ENCODE measurements around the gene PPP1R16B. TPM values are rescaled to one million over a fixed set of nuclear protein-coding genes. Genes with fewer than 3 reads are reported as not detected.

The PPP1R16B gene
- total and polyA plus RNA-seq, 2 experiments from 2014 or later, result 0.15 TPM; not detected in 1

DNA sequence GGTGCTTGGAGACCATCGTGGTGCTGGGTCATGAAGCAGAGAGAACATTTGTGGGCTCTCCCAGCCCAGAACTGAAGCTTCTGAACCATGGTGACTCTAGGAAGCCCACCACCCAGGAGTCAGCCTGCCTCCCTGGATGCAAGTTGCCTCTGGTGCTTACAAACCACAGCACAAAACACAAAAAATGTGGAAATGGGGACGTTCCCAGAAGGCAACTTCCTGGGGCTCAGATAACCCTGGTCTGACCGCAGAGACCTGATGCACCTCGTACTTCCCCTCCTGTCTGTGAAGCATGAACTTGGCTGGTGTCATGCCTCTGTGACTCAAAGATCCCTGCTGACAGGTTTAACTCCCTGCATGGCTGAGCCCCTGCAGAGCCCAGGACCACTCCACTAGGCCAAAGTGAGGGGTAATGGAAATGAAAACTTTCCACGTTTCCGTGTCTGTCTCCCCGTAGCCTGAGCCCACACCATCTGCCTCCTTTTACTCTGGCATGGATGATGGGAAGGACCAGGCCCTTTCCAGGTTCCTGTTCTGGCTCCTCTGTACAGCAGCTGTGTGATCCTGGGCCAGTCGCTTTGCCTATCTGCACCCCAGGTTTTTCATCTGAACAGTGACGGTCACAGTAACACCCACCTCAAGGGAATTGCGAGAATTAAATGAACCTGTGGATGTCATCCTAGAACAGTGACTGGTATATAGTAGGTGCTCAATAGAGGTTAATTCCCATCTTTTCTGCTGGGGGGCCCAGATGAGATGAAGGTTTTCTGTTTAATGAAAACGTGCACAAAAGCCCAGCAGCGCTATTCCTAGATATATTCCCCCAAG, 57.7 kb downstream of the PPP1R16B start:
- TF ChIP-seq, protein P1, sequence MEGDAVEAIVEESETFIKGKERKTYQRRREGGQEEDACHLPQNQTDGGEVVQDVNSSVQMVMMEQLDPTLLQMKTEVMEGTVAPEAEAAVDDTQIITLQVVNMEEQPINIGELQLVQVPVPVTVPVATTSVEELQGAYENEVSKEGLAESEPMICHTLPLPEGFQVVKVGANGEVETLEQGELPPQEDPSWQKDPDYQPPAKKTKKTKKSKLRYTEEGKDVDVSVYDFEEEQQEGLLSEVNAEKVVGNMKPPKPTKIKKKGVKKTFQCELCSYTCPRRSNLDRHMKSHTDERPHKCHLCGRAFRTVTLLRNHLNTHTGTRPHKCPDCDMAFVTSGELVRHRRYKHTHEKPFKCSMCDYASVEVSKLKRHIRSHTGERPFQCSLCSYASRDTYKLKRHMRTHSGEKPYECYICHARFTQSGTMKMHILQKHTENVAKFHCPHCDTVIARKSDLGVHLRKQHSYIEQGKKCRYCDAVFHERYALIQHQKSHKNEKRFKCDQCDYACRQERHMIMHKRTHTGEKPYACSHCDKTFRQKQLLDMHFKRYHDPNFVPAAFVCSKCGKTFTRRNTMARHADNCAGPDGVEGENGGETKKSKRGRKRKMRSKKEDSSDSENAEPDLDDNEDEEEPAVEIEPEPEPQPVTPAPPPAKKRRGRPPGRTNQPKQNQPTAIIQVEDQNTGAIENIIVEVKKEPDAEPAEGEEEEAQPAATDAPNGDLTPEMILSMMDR (IDR thresholded peaks at IDR 0.05; ENCODE audit: low read depth, low read length), result no peak
- Histone ChIP-seq H3K36me3 (no peaks in the 10 kb centered on the region), H3K4me1 (ENCODE audit: low read depth) (no peaks in the 10 kb centered on the region), H3K27me3 (no peaks in the 10 kb centered on the region), H3K9me3 (ENCODE audit: low read depth) (no peaks in the 10 kb centered on the region), H3K4me3 (no peak overlapping the region), H3K27ac (no peak overlapping the region)
- DNase-seq (ENCODE audit: low read depth in 1 of 2, low spot score in 1 of 2), result no peak

DNA sequence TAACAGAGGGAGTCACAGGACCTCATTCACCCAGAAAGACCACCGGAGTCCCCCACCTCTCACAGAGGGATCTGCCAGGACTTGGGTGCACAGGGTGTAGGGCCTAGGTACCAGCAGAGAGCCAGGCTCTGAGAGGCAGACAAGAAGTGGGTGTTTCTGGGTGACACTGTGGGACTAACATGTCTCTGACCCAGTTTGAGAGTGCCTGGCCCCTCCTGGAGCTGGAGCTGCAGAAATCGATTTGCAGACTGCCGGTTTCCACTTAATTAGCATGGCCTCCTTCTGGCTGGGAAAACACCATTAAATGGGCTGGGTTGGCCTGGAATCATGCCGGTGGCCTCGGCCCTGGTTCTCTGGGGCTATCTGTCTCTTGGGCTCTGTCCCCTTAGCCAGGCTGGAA, 59.2 kb downstream of the PPP1R16B start:
- Histone ChIP-seq H3K27me3 (no peaks in the 10 kb centered on the region), H3K4me3 (no peak overlapping the region), H3K27ac (no peak overlapping the region), H3K9me3 (ENCODE audit: low read depth) (no peaks in the 10 kb centered on the region), H3K36me3 (no peaks in the 10 kb centered on the region), H3K4me1 (ENCODE audit: low read depth) (no peaks in the 10 kb centered on the region)
- TF ChIP-seq, protein P1 (IDR thresholded peaks at IDR 0.05; ENCODE audit: low read depth, low read length), result no peak
- DNase-seq (ENCODE audit: low read depth in 1 of 2, low spot score in 1 of 2), result no peak

DNA sequence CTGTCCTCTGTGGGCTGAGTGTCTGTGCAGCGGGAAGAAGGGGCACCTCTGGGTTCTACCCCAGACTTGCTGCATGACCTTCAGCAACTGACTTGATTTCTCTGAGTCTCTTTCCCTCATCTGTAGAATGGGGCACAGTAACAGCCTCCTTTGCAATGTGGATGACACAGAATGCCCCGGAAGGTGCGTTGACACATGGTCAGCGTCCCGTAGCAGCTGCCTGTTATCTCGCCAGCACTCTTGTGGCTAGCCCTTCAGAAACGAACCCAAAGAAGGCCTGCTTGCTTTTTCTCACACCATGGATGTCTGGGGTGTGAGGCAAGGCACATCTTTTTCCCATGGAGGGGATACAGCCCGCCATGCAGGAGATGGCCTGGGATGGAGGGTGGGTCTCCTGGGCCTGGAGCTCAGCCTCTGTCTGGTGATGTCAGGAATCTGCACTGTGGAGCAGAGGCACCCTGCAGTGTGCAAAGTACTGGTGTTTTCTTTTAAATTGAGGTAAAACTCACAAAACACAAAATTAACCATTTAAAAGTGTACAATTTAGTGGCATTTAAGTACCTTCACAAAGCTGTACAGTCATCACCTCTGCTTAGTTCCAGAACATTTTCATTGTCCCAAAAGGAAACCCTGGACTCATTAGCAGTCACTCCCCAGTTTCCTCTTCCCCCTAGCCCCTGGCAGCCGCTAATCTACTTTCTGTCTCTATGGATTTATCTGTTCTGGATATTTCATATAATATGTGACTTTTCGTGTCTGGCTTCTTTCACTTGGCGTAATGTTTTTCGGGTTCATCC, 61.0 kb downstream of the PPP1R16B start:
- H3K27ac ChIP-seq, result no peak overlapping the region
- TF ChIP-seq, protein P1 (IDR thresholded peaks at IDR 0.05; ENCODE audit: low read depth, low read length), result no peak
- no peak for DNase-seq (ENCODE audit: low read depth in 1 of 2, low spot score in 1 of 2)

DNA sequence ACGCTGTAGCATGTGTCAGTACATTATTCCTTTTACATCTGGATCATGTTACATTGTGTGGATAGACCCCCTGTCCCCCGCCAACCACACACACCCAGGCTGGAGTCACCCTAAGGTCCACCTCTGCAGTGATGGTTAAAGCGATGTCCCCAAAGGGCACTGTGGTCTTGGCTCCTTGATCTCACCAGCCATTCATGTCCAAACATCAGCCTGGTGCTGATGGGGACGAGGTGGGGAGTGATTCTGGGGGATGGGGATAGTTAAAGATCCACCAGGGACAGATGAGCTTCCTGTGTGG, 61.5 kb downstream of the PPP1R16B start:
- no peak for DNase-seq (ENCODE audit: low read depth in 1 of 2, low spot score in 1 of 2)
- TF ChIP-seq, protein P1 (IDR thresholded peaks at IDR 0.05; ENCODE audit: low read depth, low read length), result no peak
- Histone ChIP-seq H3K27ac (no peak overlapping the region), H3K36me3 (no peaks in the 10 kb centered on the region), H3K4me1 (ENCODE audit: low read depth) (no peaks in the 10 kb centered on the region), H3K4me3 (no peak overlapping the region), H3K9me3 (ENCODE audit: low read depth) (no peaks in the 10 kb centered on the region), H3K27me3 (no peaks in the 10 kb centered on the region)

More for the DNA sequence above, 61.0 kb downstream of the PPP1R16B start:
- Histone ChIP-seq H3K4me3 (no peak overlapping the region), H3K36me3 (no peaks in the 10 kb centered on the region), H3K9me3 (ENCODE audit: low read depth) (no peaks in the 10 kb centered on the region), H3K4me1 (ENCODE audit: low read depth) (no peaks in the 10 kb centered on the region), H3K27me3 (no peaks in the 10 kb centered on the region)

DNA sequence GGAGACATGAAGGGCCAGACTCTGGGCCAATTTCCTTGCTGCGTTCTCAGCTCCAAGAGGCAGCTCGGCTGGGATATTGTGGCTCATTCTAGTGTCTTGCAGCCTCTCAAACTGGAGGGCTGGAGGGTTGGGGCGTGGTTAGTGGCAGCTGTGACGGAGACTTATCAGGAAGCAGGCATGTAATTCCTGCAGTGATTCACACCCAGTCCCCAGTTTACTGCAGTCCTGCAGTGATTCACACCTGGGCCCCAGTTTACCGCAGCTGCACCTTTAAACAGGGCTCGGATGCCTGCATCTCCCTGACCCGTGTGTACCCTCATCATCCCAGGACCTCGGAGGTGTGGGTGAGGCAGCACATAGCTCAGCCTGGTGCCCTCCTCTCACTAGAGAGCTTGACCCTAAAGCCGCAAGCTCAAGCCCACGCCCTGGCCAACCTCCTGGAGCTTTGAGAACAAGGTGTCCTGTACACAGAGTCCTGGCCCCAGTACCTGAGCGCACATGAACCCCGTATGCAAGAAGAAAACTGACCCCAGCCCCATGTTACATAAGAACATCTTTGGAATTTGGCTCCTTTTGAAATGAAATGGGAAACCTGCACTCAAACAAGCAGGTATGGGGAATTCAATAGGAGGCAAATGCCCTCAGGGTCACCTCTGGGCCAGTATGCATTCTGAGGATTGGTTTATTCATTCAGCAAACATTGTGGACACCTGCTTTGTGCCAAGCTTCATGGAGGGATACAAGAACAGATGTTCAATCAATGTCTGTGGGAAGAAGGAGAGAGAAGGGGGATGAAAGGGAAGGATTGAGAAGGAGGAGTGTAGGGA, 65.4 kb downstream of the PPP1R16B start:
- Histone ChIP-seq H3K9me3 (ENCODE audit: low read depth) (no peaks in the 10 kb centered on the region), H3K36me3 (no peaks in the 10 kb centered on the region), H3K4me1 (ENCODE audit: low read depth) (no peaks in the 10 kb centered on the region), H3K27ac (no peak overlapping the region), H3K27me3 (no peaks in the 10 kb centered on the region), H3K4me3 (no peak overlapping the region)
- TF ChIP-seq, protein P1 (IDR thresholded peaks at IDR 0.05; ENCODE audit: low read depth, low read length), result no peak
- no peak for DNase-seq (ENCODE audit: low read depth in 1 of 2, low spot score in 1 of 2)

All from cardiac muscle cell (in vitro differentiated cells and primary cell).